Activated CD4-positive, CD25-positive, alpha-beta regulatory T cell treated with anti-CD3 and anti-CD28 coated beads, Interleukin-2, amount 50 U/mL, for 24 hours (primary cell): ENCODE data around the gene ABAT.

Experiments used
- ATAC-seq, 2 donors: fragments of 150-1000 bp; cut with Tn5 transposase; one replicate each; pipeline ENCODE4 v1.10.0; 2021; ENCODE audit warnings: mild to moderate bottlenecking in 1 of 2, moderate library complexity in 1 of 2

The ABAT gene

DNA sequence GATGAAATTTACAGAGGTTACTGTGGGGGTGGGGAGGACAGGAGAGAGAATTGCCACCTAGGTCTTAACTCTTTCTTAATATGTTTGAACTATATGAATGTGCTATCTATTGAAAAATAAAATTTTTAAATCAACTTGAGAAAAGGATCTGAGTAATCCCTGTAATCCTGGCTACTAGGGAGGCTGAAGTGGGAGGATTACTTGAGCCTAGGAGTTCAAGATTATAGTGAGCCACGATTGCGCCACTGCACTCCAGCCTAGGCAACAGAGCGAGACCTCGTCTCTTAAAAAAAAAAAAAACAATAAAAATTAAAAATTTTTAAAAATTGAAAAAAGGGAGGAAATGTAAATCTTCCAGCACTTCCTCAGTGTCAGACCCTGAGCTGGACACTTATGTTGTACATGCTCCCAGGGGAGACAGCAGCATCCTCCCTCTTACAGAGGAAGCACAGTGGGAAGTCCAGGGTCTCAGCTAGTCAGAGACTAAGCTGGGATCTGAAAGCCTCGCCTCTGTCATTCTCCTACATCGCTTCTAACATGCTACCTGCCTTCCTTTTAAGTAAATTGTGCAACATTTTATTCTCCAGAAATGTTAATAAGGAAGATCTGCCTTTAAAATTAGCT, 145.1 kb downstream of the ABAT start:
- ATAC-seq, result no peak

GRCh38 chr16:8822403-8822802, 148.0 kb downstream of the ABAT start:
- no peak for ATAC-seq

DNA sequence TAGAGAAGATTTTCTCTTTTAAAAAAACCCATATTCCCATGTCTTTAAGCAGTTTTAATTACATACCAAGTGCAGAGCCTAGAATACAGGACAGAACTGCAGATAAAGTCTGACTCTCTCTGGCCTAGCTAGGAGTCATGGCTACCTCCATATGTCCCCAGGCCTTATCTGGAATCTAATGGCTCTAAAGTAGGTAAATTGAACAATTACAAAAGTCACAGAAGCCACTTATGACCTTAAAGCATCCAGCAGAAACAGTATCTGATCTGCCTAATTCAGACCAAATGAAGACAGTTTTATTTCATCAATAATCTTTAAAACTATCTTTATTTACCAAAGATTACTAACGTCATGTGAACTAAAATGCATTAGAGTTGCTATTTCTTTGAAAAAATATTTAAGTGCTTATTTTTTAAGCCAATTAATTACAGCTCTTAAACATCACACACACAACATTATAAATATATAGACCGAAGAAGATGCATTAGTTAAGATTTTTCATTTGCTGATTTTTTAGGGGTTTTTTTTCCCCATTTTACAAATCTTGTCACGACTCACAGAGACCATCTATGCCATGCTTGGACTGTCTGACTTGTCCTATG, 152.0 kb downstream of the ABAT start:
- ATAC-seq, result no peak

DNA sequence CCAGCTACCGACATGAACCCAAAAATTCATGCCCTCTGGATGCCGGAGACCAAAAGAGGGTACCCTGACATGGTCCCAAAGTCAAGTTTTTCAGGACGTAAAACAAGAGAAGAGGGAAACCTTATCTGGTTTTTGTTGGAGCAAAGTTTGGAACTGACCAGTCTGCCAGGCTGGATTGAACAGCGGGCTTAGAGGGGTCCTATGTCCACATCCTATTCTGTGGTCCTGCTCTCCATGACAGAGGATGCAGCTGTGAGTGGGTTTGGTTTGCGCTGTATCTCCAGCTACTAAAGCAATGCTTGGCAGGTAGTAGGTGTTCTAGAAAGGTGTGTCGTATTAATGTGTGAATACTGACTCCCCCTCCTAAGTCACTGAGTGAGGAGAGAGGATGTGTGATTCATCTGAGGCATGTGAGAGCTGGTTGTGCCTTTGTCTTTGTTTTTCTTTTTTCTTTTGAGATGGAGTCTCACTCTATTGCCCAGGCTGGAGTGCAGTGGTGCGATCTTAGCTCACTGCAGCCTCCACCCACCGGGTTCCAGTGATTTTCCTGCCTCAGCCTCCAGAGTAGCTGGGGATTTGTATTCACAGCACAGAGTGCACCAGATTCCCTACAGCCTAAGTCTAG, 154.2 kb downstream of the ABAT start:
- ATAC-seq, result no peak

DNA sequence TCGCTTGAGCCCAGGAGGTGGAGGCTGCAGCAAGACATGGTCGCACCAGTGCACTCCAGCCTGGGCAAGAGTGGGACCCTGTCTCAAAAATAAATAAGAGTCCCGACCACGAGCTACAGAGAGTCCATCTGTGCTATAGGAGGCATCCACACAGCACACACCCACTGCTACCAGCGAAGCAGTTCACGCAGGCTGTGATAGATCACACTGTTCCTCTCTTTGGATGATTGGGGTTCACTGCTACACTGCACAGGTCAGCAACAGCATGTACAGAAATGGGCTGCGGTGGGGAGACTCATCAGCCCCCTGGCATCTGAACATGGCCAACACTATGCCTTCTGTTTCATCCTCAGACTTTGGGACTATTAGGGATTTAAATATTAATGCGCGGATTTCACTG, 157.0 kb downstream of the ABAT start:
- ATAC-seq, result no peak

- no peak for ATAC-seq
Measured at GRCh38 chr16:8831871-8832716, 157.7 kb downstream of the ABAT start.

DNA sequence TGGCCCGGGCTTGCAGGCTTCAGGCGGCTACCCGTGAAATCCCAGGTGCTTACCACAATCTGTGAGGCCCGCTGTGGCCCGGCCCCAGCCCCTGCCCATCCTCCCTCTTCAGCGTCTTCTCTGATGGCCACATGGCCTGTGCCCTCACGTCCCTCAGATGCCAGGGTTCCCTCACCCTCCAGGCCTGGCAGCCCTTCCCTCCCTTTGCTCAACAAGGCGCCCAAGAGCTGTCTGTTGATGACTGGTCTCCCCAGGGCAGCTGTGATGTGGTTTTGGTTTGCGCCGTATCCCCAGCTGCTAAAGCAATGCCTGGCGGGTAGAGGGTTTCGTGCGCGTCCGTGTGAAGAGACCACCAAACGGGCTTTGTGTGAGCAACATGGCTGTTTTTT, 158.3 kb downstream of the ABAT start:
- ATAC-seq, result no peak
